Right renal pelvis (tissue), 4 donors: ENCODE measurements around the gene ZNF629. TPM values are rescaled to one million over a fixed set of nuclear protein-coding genes. Genes with fewer than 3 reads are reported as not detected.
"Not testable (repeated sequence)": the region's sequence is repeated elsewhere in the genome, so short reads cannot be mapped to it uniquely, and the experiment has no call there.

ENCODE experiments used
- DNase-seq, 4 donors: peaks; one replicate each; pipeline ENCODE4 v3.0.0-alpha.2; 2013; ENCODE audit warnings: low read depth in 4 of 4, low spot score in 3 of 4, missing footprints in 1 of 4
- polyA plus RNA-seq, 4 donors: library from polyadenylated mRNA; unstranded; fragments of 120-200 nt; gene quantifications; one replicate each; pipeline ENCODE4 v1.2.1, GENCODE V29; 2013; ENCODE audit not compliant: insufficient read length in 4 of 4

The ZNF629 gene
- polyA plus RNA-seq = 10 to 100 TPM; 27.2 to 28.7 (median 27.8) TPM

GRCh38 chr16:30786936-30787612, at the start of gene ZNF629:
Gene ZNF629, minus strand, starts transcription at chr16:30787205. Its CDS starts 2,723 bp downstream, at chr16:30784482.
- DNase-seq = peak; percentile 79 to 83 (median 82)

DNA sequence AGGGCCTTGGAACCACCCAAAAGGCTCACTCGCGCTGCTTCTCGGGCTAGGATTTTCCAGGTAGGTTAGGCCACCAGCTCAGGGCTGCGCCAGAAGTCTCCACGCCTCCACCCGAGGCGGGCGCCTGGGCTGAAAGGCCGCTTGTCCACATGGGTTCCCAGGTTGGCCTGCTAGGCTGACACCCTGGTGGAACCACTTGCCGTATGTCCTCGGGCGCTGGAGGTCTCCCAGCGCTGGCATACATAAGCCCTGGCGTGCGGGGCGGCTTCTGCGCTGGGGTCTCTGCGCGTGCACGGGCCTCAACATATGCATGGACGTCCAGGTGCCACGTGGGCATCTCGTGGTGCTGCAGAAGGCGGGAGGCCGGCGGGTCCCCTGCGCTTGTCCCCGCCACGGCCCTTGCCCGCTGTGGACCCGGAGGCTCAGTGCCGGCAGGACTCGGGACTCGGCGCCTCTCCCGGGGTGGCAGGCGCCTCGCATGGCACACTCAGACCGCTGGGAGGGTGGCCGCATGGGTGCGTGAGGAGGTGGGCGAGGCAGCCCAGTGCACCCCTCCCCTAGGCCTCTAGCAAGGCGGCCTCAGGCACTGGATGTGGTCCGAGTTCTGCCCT, 47.2 kb upstream of the ZNF629 start:
- DNase-seq = no peak

DNA sequence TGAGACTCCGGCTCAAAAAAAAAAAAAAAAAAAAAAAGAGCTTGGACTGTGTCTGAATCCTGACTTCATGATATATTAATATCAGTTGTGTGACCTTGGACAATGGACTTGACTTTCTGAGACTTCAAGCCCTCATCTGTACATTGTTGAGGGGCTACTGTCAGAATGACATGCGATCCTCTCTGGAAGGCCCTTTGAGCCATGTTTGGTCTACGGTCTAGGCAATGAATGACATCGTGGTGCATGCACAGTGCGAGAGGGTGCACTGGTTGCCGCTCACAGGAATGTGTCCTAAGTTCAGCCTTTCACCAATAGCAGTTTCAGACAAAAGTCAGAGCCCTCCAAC, 43.0 kb upstream of the ZNF629 start:
- no peak for DNase-seq

DNA sequence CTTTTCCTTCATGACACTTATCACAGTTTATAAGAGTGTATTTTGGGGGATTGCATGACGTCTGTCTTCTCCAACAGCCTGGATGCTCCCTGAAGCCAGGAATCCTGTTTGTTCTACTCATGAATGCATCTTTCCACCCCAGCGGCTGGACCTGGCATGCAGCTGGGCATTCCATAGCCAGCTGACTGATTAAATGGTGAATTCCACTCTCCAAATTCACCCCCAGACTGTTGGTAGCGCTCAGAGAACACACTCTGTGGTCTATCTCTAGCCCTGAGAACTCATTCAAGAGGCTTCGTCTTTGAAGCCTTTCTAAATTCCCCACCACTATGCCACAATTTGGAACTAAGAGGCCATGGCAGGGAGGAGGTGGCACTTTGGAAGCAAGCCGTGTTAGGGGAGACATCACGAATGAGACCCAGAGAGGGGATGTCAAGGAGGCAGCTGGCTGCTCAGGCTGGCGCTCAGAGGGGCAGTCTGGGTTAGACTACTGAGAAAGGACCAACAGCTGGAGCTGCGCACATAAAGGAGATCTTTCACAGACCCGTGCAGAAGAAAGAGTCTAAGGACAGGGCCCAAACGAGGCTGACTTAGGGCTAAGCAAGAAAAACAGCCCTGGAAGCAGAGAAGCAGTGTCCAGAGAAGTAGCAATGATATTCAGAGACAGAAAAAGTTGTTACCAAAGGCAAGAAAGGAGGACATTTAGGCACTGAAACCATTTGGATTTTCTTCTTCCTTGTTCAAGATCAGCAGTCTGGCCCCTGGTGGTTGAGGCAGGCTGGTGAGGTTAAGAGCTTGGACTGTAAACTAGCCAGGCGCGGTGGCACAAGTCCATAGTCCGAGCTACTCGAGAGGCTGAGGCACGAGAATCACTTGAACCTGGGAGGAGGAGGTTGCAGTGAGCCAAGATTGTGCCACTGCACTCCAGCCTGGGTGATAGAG, 42.4 kb upstream of the ZNF629 start:
- DNase-seq = no peak

- DNase-seq = no peak
Measured at GRCh38 chr16:30821891-30822290, 34.9 kb upstream of the ZNF629 start.

- DNase-seq = not testable (repeated sequence)
Measured at GRCh38 chr16:30821441-30821840, 34.4 kb upstream of the ZNF629 start.

- no peak for DNase-seq
Measured at GRCh38 chr16:30820952-30821421, 34.0 kb upstream of the ZNF629 start.

- DNase-seq = no peak
Measured at GRCh38 chr16:30816769-30817168, 29.8 kb upstream of the ZNF629 start.

GRCh38 chr16:30813821-30814189, 26.8 kb upstream of the ZNF629 start:
- DNase-seq = no peak

DNA sequence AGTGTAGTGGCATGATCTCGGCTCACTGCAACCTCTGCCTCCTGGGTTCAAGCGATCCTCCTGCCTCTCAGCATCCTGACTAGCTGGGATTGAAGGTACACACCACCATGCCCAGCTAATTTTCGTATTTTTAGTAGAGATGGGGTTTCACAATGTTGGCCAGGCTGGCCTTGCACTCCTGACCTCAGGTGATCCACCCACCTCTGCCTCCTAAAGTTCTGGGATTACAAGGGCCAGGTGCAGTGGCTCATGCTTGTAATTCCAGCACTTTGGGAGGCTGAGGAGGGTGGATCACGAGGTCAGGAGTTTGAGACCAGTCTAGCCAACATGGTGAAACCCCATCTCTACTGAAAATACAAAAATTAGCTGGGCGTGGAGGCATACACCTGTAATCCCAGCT, 22.7 kb upstream of the ZNF629 start:
- DNase-seq = not testable (repeated sequence)

DNA sequence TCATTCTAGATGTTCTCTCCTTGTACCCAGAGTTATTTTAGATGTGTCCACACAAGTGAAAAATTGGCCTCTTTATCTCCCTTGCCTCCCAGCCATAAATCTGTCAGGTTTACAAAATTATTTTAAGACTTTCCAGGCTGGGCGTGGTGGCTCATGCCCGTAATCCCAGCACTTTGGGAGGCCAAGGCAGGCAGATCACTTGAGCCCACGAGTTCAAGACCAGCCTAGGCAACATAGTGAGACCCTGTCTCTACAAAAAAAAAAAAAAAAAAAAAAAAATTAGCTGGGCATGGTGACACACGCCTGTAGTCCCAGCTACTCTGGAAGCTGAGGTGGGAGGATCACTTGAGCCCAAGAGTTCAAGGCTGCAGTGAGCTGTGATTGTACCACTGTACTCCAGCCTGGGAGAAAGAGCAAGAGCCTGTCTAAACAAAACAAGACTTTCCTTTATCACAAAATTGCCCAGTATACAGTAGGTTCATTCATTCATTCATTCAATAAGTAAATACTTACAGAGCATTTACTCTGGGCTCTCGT, 22.0 kb upstream of the ZNF629 start:
- DNase-seq = not testable (repeated sequence)

DNA sequence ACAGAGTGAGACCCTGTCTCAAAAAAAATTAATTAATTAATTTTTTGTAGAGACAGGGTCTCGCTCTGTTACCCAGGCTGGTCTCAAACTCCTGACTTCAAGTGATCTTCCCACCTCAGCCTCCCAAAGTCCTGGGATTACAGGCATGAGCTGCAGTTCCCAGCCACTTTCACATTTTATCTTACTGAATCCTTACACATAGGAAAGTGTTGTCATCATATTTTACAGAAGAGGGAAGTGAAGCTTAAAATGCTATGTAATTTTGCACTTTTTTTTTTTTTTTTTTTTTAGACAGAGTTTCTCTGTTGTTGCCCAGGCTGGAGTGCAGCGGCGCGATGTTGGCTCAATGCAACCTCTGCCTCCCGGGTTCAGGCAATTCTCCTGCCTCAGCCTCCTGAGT, 21.1 kb upstream of the ZNF629 start:
- DNase-seq = no peak

DNA sequence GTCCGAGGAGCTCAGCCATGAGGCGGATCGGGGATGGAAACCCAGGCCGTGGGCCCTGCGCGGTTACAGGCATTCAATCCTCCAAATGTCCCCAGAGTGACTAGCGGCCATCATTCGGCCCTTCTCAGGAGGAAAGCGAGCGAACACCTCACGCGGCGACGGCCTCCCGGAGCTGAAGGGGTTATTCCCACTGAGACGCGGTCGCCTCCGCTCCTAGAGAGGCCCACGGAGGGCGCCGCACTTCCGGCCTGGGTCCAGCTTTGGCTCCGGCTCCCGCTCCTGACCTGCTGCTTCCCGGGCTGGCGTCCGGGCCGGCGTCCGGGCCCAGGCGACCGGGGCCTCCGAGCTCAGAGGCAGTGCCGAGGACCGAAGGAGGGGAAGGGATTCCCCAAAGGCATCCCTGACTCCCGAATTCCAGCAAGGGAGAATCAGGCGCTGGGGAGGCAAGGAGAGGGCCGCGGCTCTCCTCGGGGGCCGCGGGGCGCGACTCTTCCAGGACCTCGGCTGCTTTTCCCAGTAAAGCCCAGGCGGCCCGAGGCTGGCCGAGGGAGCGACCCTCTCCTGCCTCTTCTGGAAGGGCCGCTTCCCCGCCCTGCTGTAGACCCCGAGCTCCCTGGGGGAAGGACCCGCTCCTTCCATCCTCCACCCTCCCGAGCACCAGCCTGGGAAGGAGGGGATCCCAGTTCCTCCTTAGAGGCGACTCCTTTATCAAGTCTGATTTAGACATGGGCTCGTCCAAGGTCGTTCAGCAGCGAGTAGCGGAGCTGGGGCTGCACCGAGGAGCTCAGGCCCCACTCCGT, 18.6 kb upstream of the ZNF629 start:
- DNase-seq = peak; percentile 74 to 79 (median 78)

DNA sequence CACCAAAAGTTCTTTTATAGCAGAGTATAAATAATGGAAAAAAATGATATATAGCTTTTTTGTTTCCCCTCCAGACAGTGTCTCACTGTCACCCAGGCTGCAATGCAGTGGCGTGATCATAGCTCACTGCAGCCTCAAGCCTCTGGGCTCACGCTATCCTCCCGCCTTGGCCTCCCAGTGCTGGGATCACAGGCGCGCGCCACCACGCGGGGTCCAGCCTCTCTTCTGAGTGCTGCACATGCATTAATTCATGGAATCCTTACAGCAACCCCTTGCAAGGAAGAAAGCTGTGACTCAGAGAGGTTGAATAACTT, 18.0 kb upstream of the ZNF629 start:
- DNase-seq = no peak

- no peak for DNase-seq
Measured at GRCh38 chr16:30802936-30803335, 15.9 kb upstream of the ZNF629 start.

- no peak for DNase-seq
Measured at GRCh38 chr16:30797670-30798309, 10.8 kb upstream of the ZNF629 start.

DNA sequence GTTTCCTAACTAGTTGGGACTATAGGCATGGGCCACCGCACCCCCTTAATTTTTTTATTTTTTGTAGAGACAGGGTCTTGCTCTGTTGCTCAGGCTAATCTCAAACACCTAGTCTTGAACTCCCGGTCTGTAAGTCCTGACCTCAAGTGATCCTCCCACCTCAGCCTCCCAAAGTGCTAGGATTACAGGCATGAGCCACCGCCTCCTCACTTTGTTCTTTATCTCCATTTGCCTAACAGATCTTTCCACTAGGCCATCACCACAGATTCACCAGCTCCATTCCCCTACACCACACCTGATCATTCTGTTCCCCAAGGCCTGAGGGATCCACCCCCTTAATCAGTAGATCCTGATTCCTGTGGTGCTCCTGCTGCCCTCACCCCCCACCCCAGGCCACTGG, 7.6 kb upstream of the ZNF629 start:
- DNase-seq = no peak

- DNase-seq = no peak
Measured at GRCh38 chr16:30793508-30794069, 6.6 kb upstream of the ZNF629 start.

GRCh38 chr16:30787613-30788378, 791 bp upstream of the ZNF629 start:
- no peak for DNase-seq
